BE2C (cell line): ENCODE results near the gene VTA1.
"Not testable (repeated sequence)": the region's sequence is repeated elsewhere in the genome, so short reads cannot be mapped to it uniquely, and the experiment has no call there.

Experiments used
- DNase-seq: peaks from one replicate; pipeline ENCODE4 v3.0.0-alpha.2; 2020
- H3K27me3 ChIP-seq: fragments of 250-450 bp; sonication (Bioruptor Pico); 2 replicates; pipeline ENCODE4 v1.5.1; 2020; ENCODE audit warnings: mild to moderate bottlenecking
- H3K36me3 ChIP-seq: fragments of 250-450 bp; sonication (Bioruptor Pico); 2 replicates; pipeline ENCODE4 v1.5.1; 2020; ENCODE audit warnings: mild to moderate bottlenecking
- H3K4me1 ChIP-seq: fragments of 250-450 bp; sonication (Bioruptor Pico); 2 replicates; pipeline ENCODE4 v1.5.1; 2020
- H3K4me3 ChIP-seq: 2 replicates; pipeline ENCODE4 v1.5.1; 2011; ENCODE audit warnings: low read depth, low read length
- H3K9me3 ChIP-seq: fragments of 250-450 bp; sonication (Bioruptor Pico); 2 replicates; pipeline ENCODE4 v1.5.1; 2020
- CTCF ChIP-seq: IDR thresholded peaks from 2 replicates; pipeline ENCODE4 v1.5.1; 2012; ENCODE audit warnings: mild to moderate bottlenecking, low read depth, low read length

The VTA1 gene

GRCh38 chr6:142121342-142121741, 25.7 kb upstream of the VTA1 start:
- no peak for TF ChIP-seq CTCF
- no peaks in the 10 kb centered on the region for H3K27me3 ChIP-seq
- H3K4me3 ChIP-seq: no peak overlapping the region
- H3K4me1 ChIP-seq: no peaks in the 10 kb centered on the region
- H3K36me3 ChIP-seq: no peaks in the 10 kb centered on the region
- H3K9me3 ChIP-seq: no peaks in the 10 kb centered on the region
- DNase-seq: no peak

GRCh38 chr6:142130814-142131213, 16.2 kb upstream of the VTA1 start:
- Histone ChIP-seq H3K4me1 (no peaks in the 10 kb centered on the region), H3K4me3 (no peak overlapping the region), H3K36me3 (no peaks in the 10 kb centered on the region), H3K9me3 (no peaks in the 10 kb centered on the region), H3K27me3 (no peaks in the 10 kb centered on the region)
- no peak for TF ChIP-seq CTCF
- no peak for DNase-seq

- no peaks in the 10 kb centered on the region for H3K36me3 ChIP-seq
- no peaks in the 10 kb centered on the region for H3K9me3 ChIP-seq
Measured at GRCh38 chr6:142132625-142133024, 14.4 kb upstream of the VTA1 start, which contains the start of gene GJE1. Gene GJE1, plus strand, starts transcription at chr6:142132925. Its CDS starts 234 bp downstream, at chr6:142133159.

GRCh38 chr6:142138876-142139275, 8.2 kb upstream of the VTA1 start:
- TF ChIP-seq CTCF: no peak

More at GRCh38 chr6:142132625-142133024, 14.4 kb upstream of the VTA1 start, which contains the start of gene GJE1:
- no peak for DNase-seq
- no peaks in the 10 kb centered on the region for H3K27me3 ChIP-seq
- H3K4me1 ChIP-seq: no peaks in the 10 kb centered on the region
- no peak within 1 kb of the TSS for H3K4me3 ChIP-seq
- no peak for TF ChIP-seq CTCF

GRCh38 chr6:142141531-142141930, 5.5 kb upstream of the VTA1 start:
- H3K36me3 ChIP-seq, H3K27me3 ChIP-seq, H3K4me1 ChIP-seq, DNase-seq, H3K9me3 ChIP-seq, H3K4me3 ChIP-seq: not testable (repeated sequence)

More at GRCh38 chr6:142138876-142139275, 8.2 kb upstream of the VTA1 start:
- H3K36me3 ChIP-seq: no peaks in the 10 kb centered on the region
- H3K4me1 ChIP-seq: no peaks in the 10 kb centered on the region
- no peaks in the 10 kb centered on the region for H3K9me3 ChIP-seq
- H3K4me3 ChIP-seq: no peak overlapping the region
- no peak for DNase-seq
- no peaks in the 10 kb centered on the region; the same call in 1 of the 2 replicates for H3K27me3 ChIP-seq

GRCh38 chr6:142152746-142153145, 5.7 kb downstream of the VTA1 start:
- no peaks in the 10 kb centered on the region for H3K27me3 ChIP-seq
- no peaks in the 10 kb centered on the region for H3K36me3 ChIP-seq
- H3K9me3 ChIP-seq: no peaks in the 10 kb centered on the region
- H3K4me3 ChIP-seq: no peak overlapping the region
- DNase-seq: no peak
- TF ChIP-seq CTCF: no peak
- H3K4me1 ChIP-seq: no peaks in the 10 kb centered on the region

GRCh38 chr6:142153196-142153595, 6.1 kb downstream of the VTA1 start:
- no peaks in the 10 kb centered on the region for H3K27me3 ChIP-seq
- no peak overlapping the region for H3K4me3 ChIP-seq
- no peaks in the 10 kb centered on the region for H3K36me3 ChIP-seq
- no peaks in the 10 kb centered on the region for H3K4me1 ChIP-seq
- no peak for DNase-seq
- H3K9me3 ChIP-seq: no peaks in the 10 kb centered on the region
- TF ChIP-seq CTCF: no peak
